OCI-LY1 (cell line): ENCODE results near the gene TEX261.

Experiments
- H2AFZ ChIP-seq: fragments of 200-600 bp; sonication (generic), shearing (Covaris generic); 2 replicates; pipeline ENCODE4 v1.6.0; 2014; ENCODE audit warnings: antibody characterized with exemption, mild to moderate bottlenecking, low read length
- H3F3A ChIP-seq: fragments of 200-600 bp; sonication (generic), shearing (Covaris generic); 2 replicates; pipeline ENCODE4 v1.6.0; 2014; ENCODE audit warnings: mild to moderate bottlenecking, antibody characterized with exemption, low read length, moderate library complexity; ENCODE audit not compliant: insufficient read depth
- H3K27ac ChIP-seq: fragments of 200-600 bp; sonication (generic); 2 replicates; pipeline ENCODE4 v1.5.1; 2014; ENCODE audit warnings: low read length, mixed run types, mild to moderate bottlenecking, low read depth; ENCODE audit not compliant: poor library complexity, severe bottlenecking
- H3K27me3 ChIP-seq: fragments of 200-600 bp; sonication (generic); 2 replicates; pipeline ENCODE4 v1.6.0; 2014; ENCODE audit warnings: antibody characterized with exemption, mild to moderate bottlenecking, low read length, moderate library complexity; ENCODE audit not compliant: insufficient read depth
- H3K36me3 ChIP-seq: fragments of 200-600 bp; sonication (generic); 2 replicates; pipeline ENCODE4 v1.6.1; 2014; ENCODE audit warnings: mild to moderate bottlenecking, antibody characterized with exemption, low read length, moderate library complexity, mixed read lengths; ENCODE audit not compliant: insufficient read depth
- H3K4me1 ChIP-seq: fragments of 200-600 bp; sonication (generic); 2 replicates; pipeline ENCODE4 v1.5.1; 2014; ENCODE audit warnings: mild to moderate bottlenecking, low read length, moderate library complexity; ENCODE audit not compliant: insufficient read depth, severe bottlenecking
- H3K4me2 ChIP-seq: fragments of 200-600 bp; sonication (generic), shearing (Covaris generic); 2 replicates; pipeline ENCODE4 v1.6.1; 2014; ENCODE audit warnings: low read length
- H3K4me3 ChIP-seq: fragments of 200-600 bp; sonication (generic); 2 replicates; pipeline ENCODE4 v1.5.1; 2014; ENCODE audit warnings: low read length, low read depth, mild to moderate bottlenecking, mixed read lengths; ENCODE audit not compliant: poor library complexity, severe bottlenecking
- H3K79me2 ChIP-seq: fragments of 200-600 bp; shearing (Covaris generic); 2 replicates; pipeline ENCODE4 v1.6.1; 2016; ENCODE audit warnings: mixed run types, low read length, mixed read lengths; ENCODE audit not compliant: insufficient read depth
- H3K9ac ChIP-seq: fragments of 200-600 bp; sonication (generic), shearing (Covaris generic); 2 replicates; pipeline ENCODE4 v1.6.1; 2014; ENCODE audit warnings: mild to moderate bottlenecking, low read length, mixed read lengths
- H3K9me2 ChIP-seq: fragments of 200-600 bp; sonication (generic), shearing (Covaris generic); 2 replicates; pipeline ENCODE4 v1.6.1; 2014; ENCODE audit warnings: low read depth, mild to moderate bottlenecking, low read length, mixed read lengths
- H3K9me3 ChIP-seq: fragments of 200-600 bp; shearing (Covaris generic); 2 replicates; pipeline ENCODE4 v1.6.1; 2014; ENCODE audit warnings: low read length, mixed read lengths
- H4K20me1 ChIP-seq: fragments of 200-600 bp; sonication (generic), shearing (Covaris generic); 2 replicates; pipeline ENCODE4 v1.6.0; 2016; ENCODE audit warnings: mild to moderate bottlenecking, low read length; ENCODE audit not compliant: insufficient read depth
- CTCF ChIP-seq: fragments of 200-600 bp; sonication (generic), shearing (Covaris generic); IDR thresholded peaks from 2 replicates; pipeline ENCODE4 v1.5.1; 2017; ENCODE audit warnings: mild to moderate bottlenecking, antibody characterized with exemption, low read length, moderate library complexity, mixed read lengths
- EZH2 ChIP-seq: fragments of 200-600 bp; sonication (generic), shearing (Covaris generic); IDR thresholded peaks from 2 replicates; pipeline ENCODE4 v1.8.0; 2017; ENCODE audit warnings: borderline replicate concordance, mixed run types, mild to moderate bottlenecking, antibody characterized with exemption, low read length, moderate library complexity, mixed read lengths

Gene TEX261

GRCh38 chr2:70982971-70983370, 11.7 kb downstream of the TEX261 start:
- Histone ChIP-seq H3K4me2 (no peak overlapping the region), H3K4me1 (peaks cover 14% of the 10 kb centered on the region), H2AFZ (no peak overlapping the region), H3F3A (no peaks in the 10 kb centered on the region), H3K4me3 (no peak overlapping the region), H4K20me1 (no peaks in the 10 kb centered on the region), H3K27ac (no peak overlapping the region), H3K9me2 (no peaks in the 10 kb centered on the region), H3K79me2 (no peaks in the 10 kb centered on the region), H3K27me3 (no peaks in the 10 kb centered on the region), H3K36me3 (peaks cover 26% of the 10 kb centered on the region; the same call in 1 of the 2 replicates), H3K9me3 (no peaks in the 10 kb centered on the region), H3K9ac (no peak overlapping the region)
- TF ChIP-seq EZH2: no peak
- no peak for TF ChIP-seq CTCF

- peaks cover 18% of the 10 kb centered on the region; the same call in 1 of the 2 replicates for H3K36me3 ChIP-seq
- H4K20me1 ChIP-seq: no peaks in the 10 kb centered on the region
- H3K9ac ChIP-seq: no peak overlapping the region
- no peak overlapping the region for H3K27ac ChIP-seq
- H3K4me1 ChIP-seq: peaks cover 19% of the 10 kb centered on the region
- H3K27me3 ChIP-seq: no peaks in the 10 kb centered on the region
- no peaks in the 10 kb centered on the region for H3K79me2 ChIP-seq
- no peaks in the 10 kb centered on the region for H3K9me3 ChIP-seq
- no peak for TF ChIP-seq EZH2
- TF ChIP-seq CTCF: no peak
- no peak overlapping the region for H3K4me2 ChIP-seq
- no peak overlapping the region for H2AFZ ChIP-seq
- no peak overlapping the region for H3K4me3 ChIP-seq
- no peaks in the 10 kb centered on the region for H3K9me2 ChIP-seq
- H3F3A ChIP-seq: no peaks in the 10 kb centered on the region
Measured at GRCh38 chr2:70981866-70982810, 12.5 kb downstream of the TEX261 start.

GRCh38 chr2:70981421-70981820, 13.3 kb downstream of the TEX261 start:
- no peaks in the 10 kb centered on the region for H3K79me2 ChIP-seq
- H3K4me1 ChIP-seq: peaks cover 19% of the 10 kb centered on the region
- H3K9me2 ChIP-seq: no peaks in the 10 kb centered on the region
- no peaks in the 10 kb centered on the region for H3K27me3 ChIP-seq
- no peak overlapping the region for H2AFZ ChIP-seq
- peaks cover 11% of the 10 kb centered on the region; the same call in 1 of the 2 replicates for H3K36me3 ChIP-seq
- no peak overlapping the region for H3K4me3 ChIP-seq
- H3K9me3 ChIP-seq: no peaks in the 10 kb centered on the region
- no peaks in the 10 kb centered on the region for H4K20me1 ChIP-seq
- H3F3A ChIP-seq: no peaks in the 10 kb centered on the region
- TF ChIP-seq CTCF: no peak
- no peak for TF ChIP-seq EZH2
- H3K27ac ChIP-seq: no peak overlapping the region
- no peak overlapping the region for H3K4me2 ChIP-seq
- H3K9ac ChIP-seq: no peak overlapping the region
